Lung (tissue), 12 donors: ENCODE data around the gene IQGAP3. TPM values are rescaled to one million over a fixed set of nuclear protein-coding genes. Genes with fewer than 3 reads are reported as not detected.
A peak's percentile ranks its signal among the peaks of the same experiment; 100 is the strongest.

ENCODE experiments used
- ATAC-seq: fragments of 200-7000 bp; cut with Tn5 transposase; one replicate; pipeline ENCODE4 v1.9.1; 2020; ENCODE audit warnings: moderate number of reproducible peaks; ENCODE audit not compliant: insufficient read depth, low FRiP score
- DNase-seq, 3 donors: peaks; one replicate each; pipeline ENCODE4 v3.0.0-alpha.2; 2013 to 2017
- H3K27ac ChIP-seq, 2 donors: one replicate each; pipeline ENCODE4 v1.5.1; 2013; ENCODE audit warnings: mild to moderate bottlenecking in 2 of 2, moderate library complexity in 2 of 2, control low read depth in 1 of 2, inconsistent platforms in 1 of 2, low read depth in 1 of 2, low read length in 1 of 2
- H3K27me3 ChIP-seq, 3 donors: one replicate each; pipeline ENCODE4 v1.5.1; 2013; ENCODE audit warnings: low read length in 2 of 3; ENCODE audit not compliant: control insufficient read depth in 3 of 3, insufficient read depth in 3 of 3
- H3K36me3 ChIP-seq, 4 donors: one replicate each; pipeline ENCODE4 v1.5.1; 2013; ENCODE audit warnings: low read length in 4 of 4, mild to moderate bottlenecking in 1 of 4, moderate library complexity in 1 of 4; ENCODE audit not compliant: control insufficient read depth in 4 of 4, insufficient read depth in 4 of 4
- H3K4me1 ChIP-seq, 5 donors: one replicate each; pipeline ENCODE4 v1.5.1; 2013; ENCODE audit warnings: low read length in 5 of 5, mild to moderate bottlenecking in 2 of 5, moderate library complexity in 1 of 5; ENCODE audit not compliant: control insufficient read depth in 5 of 5, insufficient read depth in 5 of 5
- H3K4me3 ChIP-seq: one replicate; pipeline ENCODE4 v1.5.1; 2013; ENCODE audit warnings: mild to moderate bottlenecking, control low read depth, moderate library complexity
- H3K9ac ChIP-seq, 2 donors: one replicate each; pipeline ENCODE4 v1.5.1; 2013; ENCODE audit warnings: low read length in 2 of 2, control low read depth in 1 of 2; ENCODE audit not compliant: insufficient read depth in 1 of 2
- H3K9me3 ChIP-seq, 4 donors: one replicate each; pipeline ENCODE4 v1.5.1; 2013; ENCODE audit warnings: low read length in 3 of 4, mild to moderate bottlenecking in 1 of 4, moderate library complexity in 1 of 4; ENCODE audit not compliant: control insufficient read depth in 4 of 4, insufficient read depth in 3 of 4
- CTCF ChIP-seq: IDR thresholded peaks from 2 replicates; pipeline ENCODE4 v1.5.1; 2012; ENCODE audit warnings: mild to moderate bottlenecking; ENCODE audit errors: control extremely low read depth, extremely low read depth
- WGBS, 2 donors: extraction: QIAGEN DNeasy Blood & Tissue Kit; methylation state at CpG; one replicate each; pipeline ENCODE4 v1.1.7; 2013; 5-methylcytosine and 5-hydroxymethylcytosine counted together
- polyA plus RNA-seq, 2 donors: library from polyadenylated mRNA; stranded (reverse); fragments of 200-250 nt; gene quantifications; one replicate each; pipeline ENCODE4 v1.2.1, GENCODE V29; 2013
- total RNA-seq, 2 donors: library from RNA; depleted of rRNA in 1 of 2; stranded (reverse); fragments of >200 nt in 1 of 2; gene quantifications; one replicate each; pipeline ENCODE4 v1.2.1, GENCODE V29; 2014 to 2021
- donor health status: control.
- donor health status: control.
- donor health status: Bipolar disorder and iron deficiency.
- donor health status: healthy.
- donor health status: DM: yes; HTN: yes; CAD: no.

IQGAP3 gene
- total and polyA plus RNA-seq, 4 donors, result 0.42 to 3.4 (median 1.2) TPM

GRCh38 chr1:156515956-156516355 lies 56.4 kb downstream of the IQGAP3 start:
- WGBS, 2 donors, result 39 to 46% methylated on average over 2 of the region's 2 CpGs
- no peaks in the 10 kb centered on the region for H3K36me3 ChIP-seq
- no peaks in the 10 kb centered on the region for H3K9me3 ChIP-seq
- DNase-seq (no peak), ATAC-seq (no peak)
- no peaks in the 10 kb centered on the region for H3K27me3 ChIP-seq
- no peak for TF ChIP-seq CTCF
- H3K9ac ChIP-seq, result no peak overlapping the region
- H3K27ac ChIP-seq, result no peak overlapping the region
- H3K4me1 ChIP-seq, result peaks cover 0 to 9% (median 6%) of the 10 kb centered on the region in 5 donors
- no peak overlapping the region for H3K4me3 ChIP-seq

- WGBS, 2 donors, result 74 to 84% methylated on average over 9 of the region's 9 CpGs
- DNase-seq (peak; percentile 83 to 94 (median 91)), ATAC-seq (no peak)
- peaks cover 5 to 19% (median 17%) of the 10 kb centered on the region in 5 donors for H3K4me1 ChIP-seq
- no peaks in the 10 kb centered on the region for H3K36me3 ChIP-seq
- H3K4me3 ChIP-seq, result no peak overlapping the region
- no peak overlapping the region for H3K9ac ChIP-seq
- no peaks in the 10 kb centered on the region for H3K27me3 ChIP-seq
- H3K9me3 ChIP-seq, result no peaks in the 10 kb centered on the region
- TF ChIP-seq CTCF, result no peak
- no peak overlapping the region for H3K27ac ChIP-seq
Observed at GRCh38 chr1:156513185-156513584, 59.2 kb downstream of the IQGAP3 start.

- H3K9me3 ChIP-seq, result no peaks in the 10 kb centered on the region
- no peak overlapping the region for H3K4me3 ChIP-seq
- WGBS, 2 donors, result 59 to 65% methylated on average over 7 of the region's 7 CpGs
- H3K27me3 ChIP-seq, result no peaks in the 10 kb centered on the region
- H3K27ac ChIP-seq, result no peak overlapping the region
- no peaks in the 10 kb centered on the region for H3K36me3 ChIP-seq
- no peak for TF ChIP-seq CTCF
- H3K4me1 ChIP-seq, result peaks cover 5 to 21% (median 17%) of the 10 kb centered on the region in 5 donors
- no peak for DNase-seq
- ATAC-seq, result no peak
- H3K9ac ChIP-seq, result no peak overlapping the region
Observed at GRCh38 chr1:156511644-156512043, 60.7 kb downstream of the IQGAP3 start.

- WGBS, 2 donors, result 36 to 67% methylated on average over 13 of the region's 13 CpGs
- peak overlapping the region; percentile 89 to 92 for H3K27ac ChIP-seq
Observed at GRCh38 chr1:156510709-156511108, 61.7 kb downstream of the IQGAP3 start.

More at GRCh38 chr1:156510709-156511108, 61.7 kb downstream of the IQGAP3 start:
- H3K4me3 ChIP-seq, result no peak overlapping the region
- TF ChIP-seq CTCF, result no peak
- H3K27me3 ChIP-seq, result no peaks in the 10 kb centered on the region
- no peak overlapping the region for H3K9ac ChIP-seq
- H3K4me1 ChIP-seq, result peaks cover 5 to 22% (median 19%) of the 10 kb centered on the region in 5 donors
- no peaks in the 10 kb centered on the region for H3K36me3 ChIP-seq
- no peaks in the 10 kb centered on the region for H3K9me3 ChIP-seq
- no peak for ATAC-seq
- peak; percentile 82 to 85 (median 82) for DNase-seq
